ENCODE results near the gene NFE2L3. TPM values are rescaled to one million over a fixed set of nuclear protein-coding genes. Genes with fewer than 3 reads are reported as not detected.

The NFE2L3 gene
- total and polyA plus RNA-seq, 9 of the 15 experiments (the other 6 are each of a cell fraction or from before 2014, with no cell fraction given) = 2.9 to 16.9 (median 12.4) TPM

DNA sequence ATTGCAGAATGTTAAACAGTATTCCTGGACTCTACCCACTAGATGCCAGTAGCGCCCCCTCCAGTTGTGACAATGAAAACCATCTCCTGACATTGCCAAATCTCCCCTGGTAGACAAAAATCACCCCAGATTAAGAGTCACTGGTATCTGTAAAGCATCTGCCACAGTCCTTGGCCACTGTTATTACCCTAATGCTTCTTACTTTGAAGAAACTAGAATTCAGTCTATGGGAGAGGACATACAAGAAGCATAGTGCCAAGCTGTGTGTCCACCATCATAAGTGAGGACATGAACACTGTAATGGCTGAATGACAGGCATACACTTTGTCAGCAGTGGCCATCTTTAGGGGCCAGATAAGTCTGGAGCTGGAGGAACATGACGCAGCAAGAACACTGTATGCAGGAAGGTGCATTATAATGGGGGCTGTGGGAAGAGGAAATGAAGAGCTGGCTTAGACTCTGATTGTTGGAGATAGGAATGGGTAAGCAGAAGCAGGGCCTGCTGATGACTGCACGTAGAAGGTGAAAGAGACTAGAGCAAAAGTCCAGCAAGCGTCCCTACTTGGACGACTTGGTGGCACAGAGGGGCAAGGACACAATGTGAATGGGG lies 82.0 kb downstream of the NFE2L3 start (continued):
- TF ChIP-seq, protein P1, sequence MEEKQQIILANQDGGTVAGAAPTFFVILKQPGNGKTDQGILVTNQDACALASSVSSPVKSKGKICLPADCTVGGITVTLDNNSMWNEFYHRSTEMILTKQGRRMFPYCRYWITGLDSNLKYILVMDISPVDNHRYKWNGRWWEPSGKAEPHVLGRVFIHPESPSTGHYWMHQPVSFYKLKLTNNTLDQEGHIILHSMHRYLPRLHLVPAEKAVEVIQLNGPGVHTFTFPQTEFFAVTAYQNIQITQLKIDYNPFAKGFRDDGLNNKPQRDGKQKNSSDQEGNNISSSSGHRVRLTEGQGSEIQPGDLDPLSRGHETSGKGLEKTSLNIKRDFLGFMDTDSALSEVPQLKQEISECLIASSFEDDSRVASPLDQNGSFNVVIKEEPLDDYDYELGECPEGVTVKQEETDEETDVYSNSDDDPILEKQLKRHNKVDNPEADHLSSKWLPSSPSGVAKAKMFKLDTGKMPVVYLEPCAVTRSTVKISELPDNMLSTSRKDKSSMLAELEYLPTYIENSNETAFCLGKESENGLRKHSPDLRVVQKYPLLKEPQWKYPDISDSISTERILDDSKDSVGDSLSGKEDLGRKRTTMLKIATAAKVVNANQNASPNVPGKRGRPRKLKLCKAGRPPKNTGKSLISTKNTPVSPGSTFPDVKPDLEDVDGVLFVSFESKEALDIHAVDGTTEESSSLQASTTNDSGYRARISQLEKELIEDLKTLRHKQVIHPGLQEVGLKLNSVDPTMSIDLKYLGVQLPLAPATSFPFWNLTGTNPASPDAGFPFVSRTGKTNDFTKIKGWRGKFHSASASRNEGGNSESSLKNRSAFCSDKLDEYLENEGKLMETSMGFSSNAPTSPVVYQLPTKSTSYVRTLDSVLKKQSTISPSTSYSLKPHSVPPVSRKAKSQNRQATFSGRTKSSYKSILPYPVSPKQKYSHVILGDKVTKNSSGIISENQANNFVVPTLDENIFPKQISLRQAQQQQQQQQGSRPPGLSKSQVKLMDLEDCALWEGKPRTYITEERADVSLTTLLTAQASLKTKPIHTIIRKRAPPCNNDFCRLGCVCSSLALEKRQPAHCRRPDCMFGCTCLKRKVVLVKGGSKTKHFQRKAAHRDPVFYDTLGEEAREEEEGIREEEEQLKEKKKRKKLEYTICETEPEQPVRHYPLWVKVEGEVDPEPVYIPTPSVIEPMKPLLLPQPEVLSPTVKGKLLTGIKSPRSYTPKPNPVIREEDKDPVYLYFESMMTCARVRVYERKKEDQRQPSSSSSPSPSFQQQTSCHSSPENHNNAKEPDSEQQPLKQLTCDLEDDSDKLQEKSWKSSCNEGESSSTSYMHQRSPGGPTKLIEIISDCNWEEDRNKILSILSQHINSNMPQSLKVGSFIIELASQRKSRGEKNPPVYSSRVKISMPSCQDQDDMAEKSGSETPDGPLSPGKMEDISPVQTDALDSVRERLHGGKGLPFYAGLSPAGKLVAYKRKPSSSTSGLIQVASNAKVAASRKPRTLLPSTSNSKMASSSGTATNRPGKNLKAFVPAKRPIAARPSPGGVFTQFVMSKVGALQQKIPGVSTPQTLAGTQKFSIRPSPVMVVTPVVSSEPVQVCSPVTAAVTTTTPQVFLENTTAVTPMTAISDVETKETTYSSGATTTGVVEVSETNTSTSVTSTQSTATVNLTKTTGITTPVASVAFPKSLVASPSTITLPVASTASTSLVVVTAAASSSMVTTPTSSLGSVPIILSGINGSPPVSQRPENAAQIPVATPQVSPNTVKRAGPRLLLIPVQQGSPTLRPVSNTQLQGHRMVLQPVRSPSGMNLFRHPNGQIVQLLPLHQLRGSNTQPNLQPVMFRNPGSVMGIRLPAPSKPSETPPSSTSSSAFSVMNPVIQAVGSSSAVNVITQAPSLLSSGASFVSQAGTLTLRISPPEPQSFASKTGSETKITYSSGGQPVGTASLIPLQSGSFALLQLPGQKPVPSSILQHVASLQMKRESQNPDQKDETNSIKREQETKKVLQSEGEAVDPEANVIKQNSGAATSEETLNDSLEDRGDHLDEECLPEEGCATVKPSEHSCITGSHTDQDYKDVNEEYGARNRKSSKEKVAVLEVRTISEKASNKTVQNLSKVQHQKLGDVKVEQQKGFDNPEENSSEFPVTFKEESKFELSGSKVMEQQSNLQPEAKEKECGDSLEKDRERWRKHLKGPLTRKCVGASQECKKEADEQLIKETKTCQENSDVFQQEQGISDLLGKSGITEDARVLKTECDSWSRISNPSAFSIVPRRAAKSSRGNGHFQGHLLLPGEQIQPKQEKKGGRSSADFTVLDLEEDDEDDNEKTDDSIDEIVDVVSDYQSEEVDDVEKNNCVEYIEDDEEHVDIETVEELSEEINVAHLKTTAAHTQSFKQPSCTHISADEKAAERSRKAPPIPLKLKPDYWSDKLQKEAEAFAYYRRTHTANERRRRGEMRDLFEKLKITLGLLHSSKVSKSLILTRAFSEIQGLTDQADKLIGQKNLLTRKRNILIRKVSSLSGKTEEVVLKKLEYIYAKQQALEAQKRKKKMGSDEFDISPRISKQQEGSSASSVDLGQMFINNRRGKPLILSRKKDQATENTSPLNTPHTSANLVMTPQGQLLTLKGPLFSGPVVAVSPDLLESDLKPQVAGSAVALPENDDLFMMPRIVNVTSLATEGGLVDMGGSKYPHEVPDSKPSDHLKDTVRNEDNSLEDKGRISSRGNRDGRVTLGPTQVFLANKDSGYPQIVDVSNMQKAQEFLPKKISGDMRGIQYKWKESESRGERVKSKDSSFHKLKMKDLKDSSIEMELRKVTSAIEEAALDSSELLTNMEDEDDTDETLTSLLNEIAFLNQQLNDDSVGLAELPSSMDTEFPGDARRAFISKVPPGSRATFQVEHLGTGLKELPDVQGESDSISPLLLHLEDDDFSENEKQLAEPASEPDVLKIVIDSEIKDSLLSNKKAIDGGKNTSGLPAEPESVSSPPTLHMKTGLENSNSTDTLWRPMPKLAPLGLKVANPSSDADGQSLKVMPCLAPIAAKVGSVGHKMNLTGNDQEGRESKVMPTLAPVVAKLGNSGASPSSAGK (IDR thresholded peaks at IDR 0.05) = no peak
- TF ChIP-seq NELFE (IDR thresholded peaks at IDR 0.05; ENCODE audit: insufficient read depth, insufficient read length) = no peak
- TF ChIP-seq KLF16 (IDR thresholded peaks at IDR 0.05) = no peak
- TF ChIP-seq TEAD2 (tag; IDR thresholded peaks at IDR 0.05) = peak; percentile 72
- TF ChIP-seq ZNF696 (CRISPR knock-in tag; conservative IDR thresholded peaks at IDR 0.05) = no peak
- TF ChIP-seq, protein P2, sequence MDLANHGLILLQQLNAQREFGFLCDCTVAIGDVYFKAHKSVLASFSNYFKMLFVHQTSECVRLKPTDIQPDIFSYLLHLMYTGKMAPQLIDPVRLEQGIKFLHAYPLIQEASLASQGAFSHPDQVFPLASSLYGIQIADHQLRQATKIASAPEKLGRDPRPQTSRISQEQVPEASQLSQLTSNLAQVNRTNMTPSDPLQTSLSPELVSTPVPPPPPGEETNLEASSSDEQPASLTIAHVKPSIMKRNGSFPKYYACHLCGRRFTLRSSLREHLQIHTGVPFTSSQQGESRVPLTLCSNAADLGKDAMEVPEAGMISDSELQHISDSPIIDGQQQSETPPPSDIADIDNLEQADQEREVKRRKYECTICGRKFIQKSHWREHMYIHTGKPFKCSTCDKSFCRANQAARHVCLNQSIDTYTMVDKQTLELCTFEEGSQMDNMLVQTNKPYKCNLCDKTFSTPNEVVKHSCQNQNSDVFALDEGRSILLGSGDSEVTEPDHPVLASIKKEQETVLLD (IDR thresholded peaks at IDR 0.05) = peak; percentile 73
- TF ChIP-seq ZKSCAN8 (CRISPR knock-in tag; IDR thresholded peaks at IDR 0.05) = peak; percentile 77; the same call in 1 of the 2 replicates
- TF ChIP-seq CHCHD3 (CRISPR knock-in tag; IDR thresholded peaks at IDR 0.05) = no peak
- no peak for TF ChIP-seq MXI1 (IDR thresholded peaks at IDR 0.05; ENCODE audit: low read depth, low read length)
- peak; percentile 73; the same call in 1 of the 2 replicates for TF ChIP-seq ETV5 (CRISPR knock-in tag; IDR thresholded peaks at IDR 0.05; ENCODE audit: low read depth)
- peak; percentile 55; the same call in 1 of the 2 replicates for TF ChIP-seq ZNF444 (CRISPR knock-in tag; IDR thresholded peaks at IDR 0.05)
- TF ChIP-seq C11orf30 (IDR thresholded peaks at IDR 0.05; ENCODE audit: low read depth) = peak; percentile 98
- TF ChIP-seq POLR2G (IDR thresholded peaks at IDR 0.05; ENCODE audit: low read depth, low read length) = no peak
- TF ChIP-seq, protein P3, sequence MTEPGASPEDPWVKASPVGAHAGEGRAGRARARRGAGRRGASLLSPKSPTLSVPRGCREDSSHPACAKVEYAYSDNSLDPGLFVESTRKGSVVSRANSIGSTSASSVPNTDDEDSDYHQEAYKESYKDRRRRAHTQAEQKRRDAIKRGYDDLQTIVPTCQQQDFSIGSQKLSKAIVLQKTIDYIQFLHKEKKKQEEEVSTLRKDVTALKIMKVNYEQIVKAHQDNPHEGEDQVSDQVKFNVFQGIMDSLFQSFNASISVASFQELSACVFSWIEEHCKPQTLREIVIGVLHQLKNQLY (CRISPR knock-in tag; conservative IDR thresholded peaks at IDR 0.05) = no peak
- peak; percentile 92 for TF ChIP-seq MAFK (IDR thresholded peaks at IDR 0.05; ENCODE audit: low read length)
- TF ChIP-seq TAF9B (IDR thresholded peaks at IDR 0.05; ENCODE audit: partially characterized antibody) = peak; percentile 67
